H9 (cell line): Measurements from ENCODE around the gene IGLON5. TPM values are rescaled to one million over a fixed set of nuclear protein-coding genes. Genes with fewer than 3 reads are reported as not detected.
A peak's percentile ranks its signal among the peaks of the same experiment; 100 is the strongest.

ENCODE experiments used
- DNase-seq: peaks from one replicate; pipeline ENCODE4 v3.0.0-alpha.2; 2017
- H2AFZ ChIP-seq: one replicate; pipeline ENCODE4 v1.6.1; 2013; ENCODE audit warnings: mild to moderate bottlenecking, low read length, control low read depth, moderate library complexity
- H2AK5ac ChIP-seq: 2 replicates; pipeline ENCODE4 v1.6.1; 2013; ENCODE audit warnings: low read length, control low read depth, mixed read lengths; ENCODE audit not compliant: insufficient read length
- H2BK120ac ChIP-seq: one replicate; pipeline ENCODE4 v1.6.1; 2013; ENCODE audit warnings: low read depth, mild to moderate bottlenecking, low read length, control low read depth, inconsistent platforms; ENCODE audit not compliant: poor library complexity, severe bottlenecking
- H2BK12ac ChIP-seq: 2 replicates; pipeline ENCODE4 v1.6.1; 2013; ENCODE audit warnings: low read length, control low read depth, mixed read lengths, low read depth; ENCODE audit not compliant: insufficient read length
- H2BK15ac ChIP-seq: 2 replicates; pipeline ENCODE4 v1.6.1; 2013; ENCODE audit warnings: low read depth, low read length, control low read depth
- H2BK20ac ChIP-seq: one replicate; pipeline ENCODE4 v1.6.1; 2013; ENCODE audit warnings: low read depth, mild to moderate bottlenecking, low read length, control low read depth, inconsistent platforms; ENCODE audit not compliant: poor library complexity, severe bottlenecking
- H2BK5ac ChIP-seq: 2 replicates; pipeline ENCODE4 v1.6.1; 2013; ENCODE audit warnings: low read length, control low read depth, mixed read lengths; ENCODE audit not compliant: insufficient read length
- H3K14ac ChIP-seq: 2 replicates; pipeline ENCODE4 v1.6.1; 2013; ENCODE audit warnings: low read length, control low read depth; ENCODE audit not compliant: insufficient read depth
- H3K18ac ChIP-seq: 2 replicates; pipeline ENCODE4 v1.6.1; 2013; ENCODE audit warnings: low read depth, mild to moderate bottlenecking, mixed read lengths, low read length, control low read depth; ENCODE audit not compliant: insufficient read length
- H3K23ac ChIP-seq: 2 replicates; pipeline ENCODE4 v1.6.1; 2013; ENCODE audit warnings: low read length, control low read depth, mixed read lengths, low read depth; ENCODE audit not compliant: insufficient read length
- H3K23me2 ChIP-seq: 2 replicates; pipeline ENCODE4 v1.6.1; 2013; ENCODE audit warnings: low read depth, mild to moderate bottlenecking, mixed read lengths, low read length, control low read depth; ENCODE audit not compliant: insufficient read length, poor library complexity, severe bottlenecking
- H3K27ac ChIP-seq: 2 replicates; pipeline ENCODE4 v1.5.1; 2013; ENCODE audit warnings: low read length, control low read depth, mixed read lengths, low read depth; ENCODE audit not compliant: insufficient read length
- H3K27me3 ChIP-seq: 2 replicates; pipeline ENCODE4 v1.6.1; 2013; ENCODE audit warnings: low read length, control low read depth, inconsistent platforms; ENCODE audit not compliant: insufficient read depth
- H3K4ac ChIP-seq: 2 replicates; pipeline ENCODE4 v1.6.1; 2013; ENCODE audit warnings: low read depth, mild to moderate bottlenecking, control low read depth, inconsistent platforms, low read length, moderate library complexity
- H3K4me1 ChIP-seq: 2 replicates; pipeline ENCODE4 v1.6.1; 2013; ENCODE audit warnings: low read length, control low read depth, inconsistent platforms; ENCODE audit not compliant: insufficient read depth
- H3K4me2 ChIP-seq: 2 replicates; pipeline ENCODE4 v1.6.1; 2013; ENCODE audit warnings: low read length, control low read depth, mixed read lengths; ENCODE audit not compliant: insufficient read length, insufficient read depth
- H3K56ac ChIP-seq: 2 replicates; pipeline ENCODE4 v1.6.1; 2013; ENCODE audit warnings: low read depth, mild to moderate bottlenecking, mixed read lengths, low read length, control low read depth; ENCODE audit not compliant: insufficient read length
- H3K79me1 ChIP-seq: 2 replicates; pipeline ENCODE4 v1.6.1; 2013; ENCODE audit warnings: low read depth, mild to moderate bottlenecking, moderate library complexity, low read length, control low read depth, inconsistent platforms; ENCODE audit not compliant: insufficient read depth, poor library complexity, severe bottlenecking
- H3K79me2 ChIP-seq: 2 replicates; pipeline ENCODE4 v1.6.1; 2013; ENCODE audit warnings: low read length, control low read depth, inconsistent platforms; ENCODE audit not compliant: insufficient read depth
- H3K9ac ChIP-seq: 2 replicates; pipeline ENCODE4 v1.6.1; 2013; ENCODE audit warnings: low read length, control low read depth, mixed read lengths; ENCODE audit not compliant: insufficient read length; ENCODE audit errors: extremely low read depth
- H3K9me3 ChIP-seq: one replicate; pipeline ENCODE4 v1.6.1; 2013; ENCODE audit warnings: low read depth, low read length, inconsistent platforms; ENCODE audit not compliant: control insufficient read depth
- H3T11ph ChIP-seq: one replicate; pipeline ENCODE4 v1.6.1; 2013; ENCODE audit warnings: mild to moderate bottlenecking, low read length, control low read depth, inconsistent platforms
- H4K20me1 ChIP-seq: one replicate; pipeline ENCODE4 v1.6.1; 2013; ENCODE audit not compliant: control insufficient read depth, insufficient read length, insufficient read depth
- H4K5ac ChIP-seq: 2 replicates; pipeline ENCODE4 v1.6.1; 2013; ENCODE audit warnings: low read depth, mild to moderate bottlenecking, mixed read lengths, low read length, control low read depth; ENCODE audit not compliant: insufficient read length
- H4K8ac ChIP-seq: replicated peaks from 2 replicates; pipeline ENCODE4 v1.6.1; 2013; ENCODE audit warnings: low read length, control low read depth, mixed read lengths, low read depth; ENCODE audit not compliant: insufficient read length
- H4K91ac ChIP-seq: 2 replicates; pipeline ENCODE4 v1.6.1; 2013; ENCODE audit warnings: low read depth, mild to moderate bottlenecking, moderate library complexity, mixed read lengths, low read length, control low read depth; ENCODE audit not compliant: insufficient read length
- H3K27ac Mint-ChIP-seq, 3 experiments: 2 replicates in 2 of 3; 3 replicates in 1 of 3; pipeline ENCODE4 v1.8.0; 2020 to 2021; ENCODE audit warnings: mixed read lengths in 3 of 3, mild to moderate bottlenecking in 1 of 3, moderate library complexity in 1 of 3
- H3K27me3 Mint-ChIP-seq: 2 replicates; pipeline ENCODE4 v1.8.0; 2021; ENCODE audit warnings: low read depth, mild to moderate bottlenecking, moderate library complexity, mixed read lengths
- H3K36me3 Mint-ChIP-seq, 3 experiments: 2 replicates in 2 of 3; 3 replicates in 1 of 3; pipeline ENCODE4 v1.8.0; 2020 to 2021; ENCODE audit warnings: low read depth in 3 of 3, mixed read lengths in 3 of 3; ENCODE audit not compliant: insufficient read depth in 1 of 3
- H3K4me1 Mint-ChIP-seq, 2 experiments: 2 replicates each; pipeline ENCODE4 v1.8.0; 2020; ENCODE audit warnings: mixed read lengths in 2 of 2
- H3K4me3 Mint-ChIP-seq, 2 experiments: 2 replicates in 1 of 2; 3 replicates in 1 of 2; pipeline ENCODE4 v1.8.0; 2020 to 2021; ENCODE audit warnings: mild to moderate bottlenecking in 2 of 2, mixed read lengths in 2 of 2, moderate library complexity in 1 of 2
- H3K9me3 Mint-ChIP-seq, 2 experiments: 2 replicates in 1 of 2; 3 replicates in 1 of 2; pipeline ENCODE4 v1.8.0; 2020; ENCODE audit warnings: mild to moderate bottlenecking in 2 of 2, mixed read lengths in 2 of 2, moderate library complexity in 1 of 2
- CTCF ChIP-seq: fragments of 200-600 bp; sonication (generic); conservative IDR thresholded peaks from 3 replicates; pipeline ENCODE4 v1.8.0; 2021; ENCODE audit warnings: antibody characterized with exemption, mild to moderate bottlenecking
- WGBS: extraction: QIAGEN DNeasy Blood & Tissue Kit; methylation state at CpG from one replicate; pipeline ENCODE4 v1.1.7; 2013; ENCODE audit warnings: missing lambda C conversion rate, low lambda C conversion rate, mixed read lengths; ENCODE audit not compliant: insufficient read length; ENCODE audit errors: extremely low coverage; 5-methylcytosine and 5-hydroxymethylcytosine counted together
- total RNA-seq: library from RNA; stranded (reverse); gene quantifications from 2 replicates; pipeline ENCODE4 v1.2.1, GENCODE V29; 2021

The IGLON5 gene
- total RNA-seq, 1 experiment from 2014 or later: 41.4 TPM

- Histone ChIP-seq H4K8ac (no peak within 1 kb of the TSS), H3K27me3 (no peaks in the 10 kb centered on the region), H2BK15ac (no peak within 1 kb of the TSS; the same call in 1 of the 2 replicates), H3K4me1 (no peaks in the 10 kb centered on the region), H3K27ac (no peak within 1 kb of the TSS), H3K18ac (peak within 1 kb of the TSS; percentile 97), H3K14ac (peak within 1 kb of the TSS; percentile 90), H3K23me2 (peaks cover 21% of the 10 kb centered on the region), H3K9me3 (no peaks in the 10 kb centered on the region), H3K79me1 (no peaks in the 10 kb centered on the region), H2BK120ac (no peak within 1 kb of the TSS), H3K23ac (no peak within 1 kb of the TSS), H4K91ac (no peak within 1 kb of the TSS), H3K9ac (peak within 1 kb of the TSS; percentile 71), H3K4me2 (peak within 1 kb of the TSS; percentile 69), H4K5ac (no peak within 1 kb of the TSS), H2BK12ac (no peak within 1 kb of the TSS), H4K20me1 (no peaks in the 10 kb centered on the region), H2BK20ac (no peak within 1 kb of the TSS), H2BK5ac (no peak within 1 kb of the TSS), H3K79me2 (no peaks in the 10 kb centered on the region), H3K56ac (no peak within 1 kb of the TSS), H3T11ph (no peak within 1 kb of the TSS), H2AFZ (no peak within 1 kb of the TSS), H2AK5ac (no peak within 1 kb of the TSS), H3K4ac (no peak within 1 kb of the TSS)
- H3K27ac Mint-ChIP-seq: peak within 1 kb of the TSS; percentile 44 to 96 (median 84); a peak in 4 of 7 replicates
- peaks cover 29 to 31% of the 10 kb centered on the region in 2 experiments for H3K4me1 Mint-ChIP-seq
- H3K36me3 Mint-ChIP-seq: no peaks in the 10 kb centered on the region; a peak in 1 of 7 replicates
- no peak for TF ChIP-seq CTCF
- H3K9me3 Mint-ChIP-seq: no peaks in the 10 kb centered on the region
- peaks cover 14% of the 10 kb centered on the region for H3K27me3 Mint-ChIP-seq
- DNase-seq: no peak
- no CpG with 5 or more reads among the region's 23 CpGs for WGBS
- peak within 1 kb of the TSS; percentile 95 to 100 for H3K4me3 Mint-ChIP-seq
Observed at GRCh38 chr19:51368366-51369282, 57.2 kb downstream of the IGLON5 start, which contains the start of gene CLDND2. Gene CLDND2, minus strand, starts transcription at chr19:51369003. Its CDS starts 426 bp downstream, at chr19:51368577.
